ENCODE results near the gene NLRP9. TPM values are rescaled to one million over a fixed set of nuclear protein-coding genes. Genes with fewer than 3 reads are reported as not detected.
A peak's percentile ranks its signal among the peaks of the same experiment; 100 is the strongest.

Gene NLRP9
- total and polyA plus RNA-seq, 5 donors from 2014 or later: not detected

DNA sequence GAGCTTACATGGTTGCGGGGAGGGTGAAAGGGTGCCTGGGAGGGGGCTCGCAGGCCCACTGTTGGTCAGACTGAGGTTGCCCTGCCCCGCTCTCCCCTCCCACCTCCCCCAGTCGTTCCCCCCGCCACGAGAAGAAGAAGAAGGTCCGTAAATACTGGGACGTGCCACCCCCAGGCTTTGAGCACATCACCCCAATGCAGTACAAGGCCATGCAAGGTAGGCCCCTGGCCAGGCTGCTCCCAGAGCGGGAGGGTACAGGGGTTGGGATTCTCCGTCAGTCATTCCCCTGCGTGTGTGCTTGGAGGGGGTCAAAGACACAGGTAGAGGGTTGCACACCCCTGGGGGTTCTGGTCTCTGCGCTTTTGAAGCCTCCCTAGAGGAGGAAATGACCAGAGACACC lies 77.8 kb downstream of the NLRP9 start:
- H3K36me3 ChIP-seq (ENCODE audit: control insufficient read depth, insufficient read depth, low read length): peaks cover 64% of the 10 kb centered on the region
- peaks cover 7 to 70% (median 41%) of the 10 kb centered on the region in 4 donors for H3K4me1 Mint-ChIP-seq
- no peaks in the 10 kb centered on the region for H3K9me3 ChIP-seq (ENCODE audit: control insufficient read depth in 2 of 2, low read length in 2 of 2)
- no peaks in the 10 kb centered on the region for H3K27me3 Mint-ChIP-seq
- DNase-seq: no peak
- H3K4me3 ChIP-seq (ENCODE audit: low read depth, low read length): no peak overlapping the region
- no peak for ATAC-seq (ENCODE audit: low read depth in 2 of 2)
- H3K27ac ChIP-seq (ENCODE audit: insufficient read depth, low read length, poor library complexity, severe bottlenecking): no peak overlapping the region
- H3K27ac Mint-ChIP-seq: peak overlapping the region in 1 of 3 donors; percentile 32
- H3K27me3 ChIP-seq (ENCODE audit: control insufficient read depth, insufficient read depth, low read length): no peaks in the 10 kb centered on the region
- peaks cover 50% of the 10 kb centered on the region for H3K4me1 ChIP-seq (ENCODE audit: control insufficient read depth, insufficient read depth, low read length, poor library complexity, severe bottlenecking)
- peak overlapping the region in 1 of 4 donors; percentile 79 for H3K4me3 Mint-ChIP-seq
- peaks cover 45% of the 10 kb centered on the region for H3K36me3 Mint-ChIP-seq
- H3K9me3 Mint-ChIP-seq: no peaks in the 10 kb centered on the region

DNA sequence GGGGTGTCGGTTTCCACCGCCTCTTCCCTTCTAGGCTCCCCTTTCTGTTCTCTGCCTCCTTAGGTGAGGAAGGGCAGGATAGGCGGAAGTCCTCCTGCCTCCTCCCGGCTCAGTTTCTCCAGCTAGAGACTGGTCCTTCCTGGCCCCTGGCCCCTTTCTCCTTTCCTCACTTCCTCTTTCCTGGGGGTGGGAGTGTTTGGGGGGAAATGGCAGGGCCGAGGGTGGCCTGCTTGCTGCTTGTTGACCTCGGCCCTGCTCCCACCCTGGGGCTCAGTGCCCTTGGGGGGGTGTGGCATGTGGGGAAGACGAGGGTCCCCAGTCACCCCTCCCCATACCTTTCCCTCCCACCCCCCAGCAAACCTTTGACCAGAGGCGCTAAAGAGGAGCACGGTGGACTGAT lies 78.4 kb downstream of the NLRP9 start:
- no peaks in the 10 kb centered on the region for H3K27me3 ChIP-seq (ENCODE audit: control insufficient read depth, insufficient read depth, low read length)
- no peak overlapping the region for H3K27ac ChIP-seq (ENCODE audit: insufficient read depth, low read length, poor library complexity, severe bottlenecking)
- peaks cover 61% of the 10 kb centered on the region for H3K36me3 ChIP-seq (ENCODE audit: control insufficient read depth, insufficient read depth, low read length)
- Mint-ChIP-seq H3K36me3 (peaks cover 42% of the 10 kb centered on the region), H3K9me3 (no peaks in the 10 kb centered on the region), H3K4me3 (peak overlapping the region; percentile 36 to 91 (median 76)), H3K27me3 (no peaks in the 10 kb centered on the region), H3K4me1 (peaks cover 7 to 69% (median 41%) of the 10 kb centered on the region in 4 donors), H3K27ac (peak overlapping the region; percentile 32 to 59 (median 47))
- H3K4me1 ChIP-seq (ENCODE audit: control insufficient read depth, insufficient read depth, low read length, poor library complexity, severe bottlenecking): peaks cover 50% of the 10 kb centered on the region
- no peak overlapping the region for H3K4me3 ChIP-seq (ENCODE audit: low read depth, low read length)
- no peaks in the 10 kb centered on the region for H3K9me3 ChIP-seq (ENCODE audit: control insufficient read depth in 2 of 2, low read length in 2 of 2)
- DNase-seq: no peak
- ATAC-seq (ENCODE audit: low read depth in 2 of 2): no peak

DNA sequence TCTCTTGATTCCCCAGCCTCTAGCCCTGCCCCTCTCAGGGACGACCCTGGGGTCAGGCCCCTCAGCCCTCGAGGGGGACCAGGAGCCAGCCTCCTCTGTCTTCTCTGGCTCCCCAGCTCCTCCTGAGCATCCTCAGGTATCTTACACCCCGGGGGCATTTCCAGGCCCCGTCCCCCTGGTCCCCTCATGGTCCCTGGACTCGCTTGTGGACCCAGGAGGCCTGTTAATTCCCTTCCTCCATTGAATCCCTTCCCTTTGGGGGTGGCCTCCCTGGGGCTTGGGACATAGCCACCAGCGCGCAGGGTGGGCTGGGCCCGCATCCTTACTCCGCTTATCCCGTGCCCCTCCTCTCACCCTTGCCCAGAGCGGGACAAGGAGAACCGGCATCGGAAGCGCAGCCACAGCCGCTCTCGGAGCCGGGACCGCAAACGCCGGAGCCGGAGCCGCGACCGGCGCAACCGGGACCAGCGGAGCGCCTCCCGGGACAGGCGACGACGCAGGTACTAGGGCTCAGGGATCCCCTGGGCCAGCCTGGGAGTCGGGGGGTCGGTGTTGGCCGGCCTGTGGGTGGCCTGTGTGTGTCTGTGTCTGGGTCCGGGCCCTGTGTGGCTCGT lies 79.2 kb downstream of the NLRP9 start:
- H3K36me3 ChIP-seq (ENCODE audit: control insufficient read depth, insufficient read depth, low read length): peaks cover 52% of the 10 kb centered on the region
- H3K9me3 ChIP-seq (ENCODE audit: control insufficient read depth in 2 of 2, low read length in 2 of 2): no peaks in the 10 kb centered on the region
- Mint-ChIP-seq H3K4me3 (peak overlapping the region in 3 of 4 donors; percentile 36 to 91 (median 75)), H3K27ac (no peak overlapping the region), H3K9me3 (peaks cover 0 to 2% (median 0%) of the 10 kb centered on the region in 7 donors), H3K4me1 (peaks cover 7 to 64% (median 41%) of the 10 kb centered on the region in 4 donors), H3K27me3 (peaks cover 7% of the 10 kb centered on the region), H3K36me3 (peaks cover 36% of the 10 kb centered on the region)
- no peak for ATAC-seq (ENCODE audit: low read depth in 2 of 2)
- H3K4me1 ChIP-seq (ENCODE audit: control insufficient read depth, insufficient read depth, low read length, poor library complexity, severe bottlenecking): peaks cover 50% of the 10 kb centered on the region
- H3K4me3 ChIP-seq (ENCODE audit: low read depth, low read length): no peak overlapping the region
- H3K27ac ChIP-seq (ENCODE audit: insufficient read depth, low read length, poor library complexity, severe bottlenecking): peak overlapping the region; percentile 55
- no peaks in the 10 kb centered on the region for H3K27me3 ChIP-seq (ENCODE audit: control insufficient read depth, insufficient read depth, low read length)
- no peak for DNase-seq

Other genes with a start within 250 kb of the NLRP9 start
- 0.27 TPM for gene SSC5D, start 250.0 kb downstream of the NLRP9 start, total RNA-seq
- gene SSC5D, start 250.0 kb downstream of the NLRP9 start, polyA plus RNA-seq: not detected
- gene SBK2, start 201.3 kb downstream of the NLRP9 start, total RNA-seq: not detected
- gene SBK2, start 201.3 kb downstream of the NLRP9 start, polyA plus RNA-seq: not detected
- not detected for gene SBK3, start 192.9 kb downstream of the NLRP9 start, total RNA-seq
- not detected for gene SBK3, start 192.9 kb downstream of the NLRP9 start, polyA plus RNA-seq
- gene ZNF579, start 157.6 kb downstream of the NLRP9 start, total RNA-seq: 4.2 TPM
- gene ZNF579, start 157.6 kb downstream of the NLRP9 start, polyA plus RNA-seq: under 1 TPM in 3 of 4 donors, not detected in 1; 0.13 to 0.24 (median 0.14) TPM
- 13.0 TPM for gene FIZ1, start 138.9 kb downstream of the NLRP9 start, total RNA-seq
- 1 to 10 TPM; 1.3 to 3.5 (median 1.5) TPM for gene FIZ1, start 138.9 kb downstream of the NLRP9 start, polyA plus RNA-seq
- 13.7 TPM for gene ZNF524, start 138.1 kb downstream of the NLRP9 start, total RNA-seq
- 10 to 100 TPM; 38.5 to 53.7 (median 44.5) TPM for gene ZNF524, start 138.1 kb downstream of the NLRP9 start, polyA plus RNA-seq
- 12.8 TPM for gene ZNF865, start 132.8 kb downstream of the NLRP9 start, total RNA-seq
- under 1 TPM; 0.05 to 0.13 (median 0.10) TPM for gene ZNF865, start 132.8 kb downstream of the NLRP9 start, polyA plus RNA-seq
- 11.1 TPM for gene ZNF784, start 113.8 kb downstream of the NLRP9 start, total RNA-seq
- gene ZNF784, start 113.8 kb downstream of the NLRP9 start, polyA plus RNA-seq: 1 to 10 TPM; 1.0 to 2.4 (median 1.6) TPM
- gene ZNF580, start 97.4 kb downstream of the NLRP9 start, total RNA-seq: 30.8 TPM
- 10 to 100 TPM; 14.3 to 18.9 (median 16.0) TPM for gene ZNF580, start 97.4 kb downstream of the NLRP9 start, polyA plus RNA-seq
- gene ZNF581, start 94.8 kb downstream of the NLRP9 start, total RNA-seq: 23.7 TPM
- 10 to 100 TPM; 26.5 to 36.6 (median 35.1) TPM for gene ZNF581, start 94.8 kb downstream of the NLRP9 start, polyA plus RNA-seq
- gene CCDC106, start 90.2 kb downstream of the NLRP9 start, total RNA-seq: 0.99 TPM
- gene CCDC106, start 90.2 kb downstream of the NLRP9 start, polyA plus RNA-seq: 1 to 10 TPM in 1 of 4 donors, under 1 TPM in 3; 0.22 to 1.0 (median 0.51) TPM
- 283 TPM for gene U2AF2, start 83.4 kb downstream of the NLRP9 start, total RNA-seq
- gene U2AF2, start 83.4 kb downstream of the NLRP9 start, polyA plus RNA-seq: 1 to 10 TPM; 7.2 to 9.3 (median 8.2) TPM
- gene EPN1, start 63.2 kb downstream of the NLRP9 start, total RNA-seq: 46.1 TPM
- gene EPN1, start 63.2 kb downstream of the NLRP9 start, polyA plus RNA-seq: 1 to 10 TPM; 6.3 to 8.3 (median 7.6) TPM
- not detected for gene RFPL4A, start 20.7 kb upstream of the NLRP9 start, total RNA-seq
- not detected for gene RFPL4A, start 20.7 kb upstream of the NLRP9 start, polyA plus RNA-seq
- gene RFPL4AL1, start 30.7 kb upstream of the NLRP9 start, total RNA-seq: not detected
- gene RFPL4AL1, start 30.7 kb upstream of the NLRP9 start, polyA plus RNA-seq: not detected
- gene NLRP11, start 93.6 kb upstream of the NLRP9 start, total RNA-seq: not detected
- gene NLRP11, start 93.6 kb upstream of the NLRP9 start, polyA plus RNA-seq: not detected
- not detected for gene NLRP4, start 98.1 kb upstream of the NLRP9 start, total RNA-seq
- gene NLRP4, start 98.1 kb upstream of the NLRP9 start, polyA plus RNA-seq: not detected
- gene NLRP13, start 193.9 kb upstream of the NLRP9 start, total RNA-seq: not detected
- gene NLRP13, start 193.9 kb upstream of the NLRP9 start, polyA plus RNA-seq: not detected
- not detected for gene NLRP8, start 209.4 kb upstream of the NLRP9 start, total RNA-seq
- gene NLRP8, start 209.4 kb upstream of the NLRP9 start, polyA plus RNA-seq: not detected
- gene NLRP5, start 248.4 kb upstream of the NLRP9 start, total RNA-seq: not detected
- not detected for gene NLRP5, start 248.4 kb upstream of the NLRP9 start, polyA plus RNA-seq

All from CD4-positive, CD25-positive, alpha-beta regulatory T cell (primary cell).